Lung (tissue), 16 donors: ENCODE results near the gene PDGFRA. TPM values are rescaled to one million over a fixed set of nuclear protein-coding genes. Genes with fewer than 3 reads are reported as not detected.
A peak's percentile ranks its signal among the peaks of the same experiment; 100 is the strongest.

Source experiments
- ATAC-seq: fragments of 200-7000 bp; cut with Tn5 transposase; one replicate; pipeline ENCODE4 v1.9.1; 2020; ENCODE audit warnings: moderate number of reproducible peaks; ENCODE audit not compliant: insufficient read depth, low FRiP score
- DNase-seq, 3 donors: peaks; one replicate each; pipeline ENCODE4 v3.0.0-alpha.2; 2013 to 2017
- H3K27ac ChIP-seq, 2 donors: one replicate each; pipeline ENCODE4 v1.5.1; 2013; ENCODE audit warnings: mild to moderate bottlenecking in 2 of 2, moderate library complexity in 2 of 2, control low read depth in 1 of 2, inconsistent platforms in 1 of 2, low read depth in 1 of 2, low read length in 1 of 2
- H3K27me3 ChIP-seq, 3 donors: one replicate each; pipeline ENCODE4 v1.5.1; 2013; ENCODE audit warnings: low read length in 2 of 3; ENCODE audit not compliant: control insufficient read depth in 3 of 3, insufficient read depth in 3 of 3
- H3K36me3 ChIP-seq, 4 donors: one replicate each; pipeline ENCODE4 v1.5.1; 2013; ENCODE audit warnings: low read length in 4 of 4, mild to moderate bottlenecking in 1 of 4, moderate library complexity in 1 of 4; ENCODE audit not compliant: control insufficient read depth in 4 of 4, insufficient read depth in 4 of 4
- H3K4me1 ChIP-seq, 5 donors: one replicate each; pipeline ENCODE4 v1.5.1; 2013; ENCODE audit warnings: low read length in 5 of 5, mild to moderate bottlenecking in 2 of 5, moderate library complexity in 1 of 5; ENCODE audit not compliant: control insufficient read depth in 5 of 5, insufficient read depth in 5 of 5
- H3K4me3 ChIP-seq: one replicate; pipeline ENCODE4 v1.5.1; 2013; ENCODE audit warnings: mild to moderate bottlenecking, control low read depth, moderate library complexity
- H3K9ac ChIP-seq, 2 donors: one replicate each; pipeline ENCODE4 v1.5.1; 2013; ENCODE audit warnings: low read length in 2 of 2, control low read depth in 1 of 2; ENCODE audit not compliant: insufficient read depth in 1 of 2
- H3K9me3 ChIP-seq, 4 donors: one replicate each; pipeline ENCODE4 v1.5.1; 2013; ENCODE audit warnings: low read length in 3 of 4, mild to moderate bottlenecking in 1 of 4, moderate library complexity in 1 of 4; ENCODE audit not compliant: control insufficient read depth in 4 of 4, insufficient read depth in 3 of 4
- WGBS, 2 donors: extraction: QIAGEN DNeasy Blood & Tissue Kit; methylation state at CpG; one replicate each; pipeline ENCODE4 v1.1.7; 2013; 5-methylcytosine and 5-hydroxymethylcytosine counted together
- long read RNA-seq, 5 donors: transcript quantifications; one replicate each; lab custom pipeline, GENCODE V29; 2026
- polyA plus RNA-seq, 2 donors: library from polyadenylated mRNA; stranded (reverse); fragments of 200-250 nt; gene quantifications; one replicate each; pipeline ENCODE4 v1.2.1, GENCODE V29; 2013
- total RNA-seq, 2 donors: library from RNA; depleted of rRNA in 1 of 2; stranded (reverse); fragments of >200 nt in 1 of 2; gene quantifications; one replicate each; pipeline ENCODE4 v1.2.1, GENCODE V29; 2014 to 2021
- TF ChIP-seq, protein P1 (sequence below): IDR thresholded peaks from 2 replicates; pipeline ENCODE4 v1.5.1; 2012; ENCODE audit warnings: mild to moderate bottlenecking; ENCODE audit errors: control extremely low read depth, extremely low read depth
- donor health status: control.
- donor health status: control.
- donor health status: Bipolar disorder and iron deficiency.
- donor health status: healthy.
- donor health status: DM: yes; HTN: yes; CAD: no.

The PDGFRA gene
- total RNA-seq (100 to 1,000 TPM in 1 of 2 donors, 10 to 100 TPM in 1; 79.2 to 151 TPM), polyA plus RNA-seq (10 to 100 TPM in 1 of 2 donors, 1 to 10 TPM in 1; 8.1 to 52.1 TPM)
- long read RNA-seq, donor 1, full-length matches to known transcripts = 5 of 17 reads
- long read RNA-seq, donor 1, partial matches to known transcripts = 12 of 17 reads
- long read RNA-seq, donor 1, other reads (novel, unspliced or antisense) = 0 of 17 reads
- long read RNA-seq, donor 2, partial matches to known transcripts = 0 of 1 reads
- long read RNA-seq, donor 2, other reads (novel, unspliced or antisense) = 0 of 1 reads
- long read RNA-seq, donor 3, full-length matches to known transcripts = 8 of 8 reads
- long read RNA-seq, donor 3, partial matches to known transcripts = 0 of 8 reads
- long read RNA-seq, donor 3, other reads (novel, unspliced or antisense) = 0 of 8 reads
- long read RNA-seq, donor 4 = 0 reads
- long read RNA-seq, donor 5, full-length matches to known transcripts = 9 of 21 reads
- long read RNA-seq, donor 5, partial matches to known transcripts = 12 of 21 reads
- long read RNA-seq, donor 5, other reads (novel, unspliced or antisense) = 0 of 21 reads

DNA sequence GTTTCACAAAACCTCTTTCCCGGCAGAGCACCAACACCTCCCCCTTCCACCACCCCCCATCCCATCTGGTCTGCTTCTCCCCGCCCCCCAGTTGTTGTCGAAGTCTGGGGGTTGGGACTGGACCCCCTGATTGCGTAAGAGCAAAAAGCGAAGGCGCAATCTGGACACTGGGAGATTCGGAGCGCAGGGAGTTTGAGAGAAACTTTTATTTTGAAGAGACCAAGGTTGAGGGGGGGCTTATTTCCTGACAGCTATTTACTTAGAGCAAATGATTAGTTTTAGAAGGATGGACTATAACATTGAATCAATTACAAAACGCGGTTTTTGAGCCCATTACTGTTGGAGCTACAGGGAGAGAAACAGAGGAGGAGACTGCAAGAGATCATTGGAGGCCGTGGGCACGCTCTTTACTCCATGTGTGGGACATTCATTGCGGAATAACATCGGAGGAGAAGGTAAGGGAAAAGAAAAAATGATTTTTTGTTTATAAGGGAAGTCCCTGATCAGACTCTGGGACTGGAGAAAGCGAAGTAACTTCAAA is at the start of gene PDGFRA:
Gene PDGFRA (plus strand): TSS at position 333 of the 541 bp plus-strand sequence. CDS start 29,476 bp downstream, outside the sequence.
- TF ChIP-seq, protein P1, sequence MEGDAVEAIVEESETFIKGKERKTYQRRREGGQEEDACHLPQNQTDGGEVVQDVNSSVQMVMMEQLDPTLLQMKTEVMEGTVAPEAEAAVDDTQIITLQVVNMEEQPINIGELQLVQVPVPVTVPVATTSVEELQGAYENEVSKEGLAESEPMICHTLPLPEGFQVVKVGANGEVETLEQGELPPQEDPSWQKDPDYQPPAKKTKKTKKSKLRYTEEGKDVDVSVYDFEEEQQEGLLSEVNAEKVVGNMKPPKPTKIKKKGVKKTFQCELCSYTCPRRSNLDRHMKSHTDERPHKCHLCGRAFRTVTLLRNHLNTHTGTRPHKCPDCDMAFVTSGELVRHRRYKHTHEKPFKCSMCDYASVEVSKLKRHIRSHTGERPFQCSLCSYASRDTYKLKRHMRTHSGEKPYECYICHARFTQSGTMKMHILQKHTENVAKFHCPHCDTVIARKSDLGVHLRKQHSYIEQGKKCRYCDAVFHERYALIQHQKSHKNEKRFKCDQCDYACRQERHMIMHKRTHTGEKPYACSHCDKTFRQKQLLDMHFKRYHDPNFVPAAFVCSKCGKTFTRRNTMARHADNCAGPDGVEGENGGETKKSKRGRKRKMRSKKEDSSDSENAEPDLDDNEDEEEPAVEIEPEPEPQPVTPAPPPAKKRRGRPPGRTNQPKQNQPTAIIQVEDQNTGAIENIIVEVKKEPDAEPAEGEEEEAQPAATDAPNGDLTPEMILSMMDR = no peak
- DNase-seq (peak; percentile 96 to 99 (median 99)), ATAC-seq (no peak)
- H3K4me3 ChIP-seq = peak within 1 kb of the TSS; percentile 39
- H3K27ac ChIP-seq = peak within 1 kb of the TSS in 1 of 2 donors; percentile 68
- peaks cover 0 to 41% (median 0%) of the 10 kb centered on the region in 5 donors for H3K4me1 ChIP-seq
- H3K36me3 ChIP-seq = peaks cover 0 to 10% (median 0%) of the 10 kb centered on the region in 4 donors
- H3K9me3 ChIP-seq = peaks cover 0 to 5% (median 0%) of the 10 kb centered on the region in 4 donors
- WGBS, 2 donors = 8 to 14% methylated on average over 15 of the region's 15 CpGs
- peaks cover 7 to 61% (median 7%) of the 10 kb centered on the region in 3 donors for H3K27me3 ChIP-seq
- peak within 1 kb of the TSS; percentile 49 to 86 for H3K9ac ChIP-seq

DNA sequence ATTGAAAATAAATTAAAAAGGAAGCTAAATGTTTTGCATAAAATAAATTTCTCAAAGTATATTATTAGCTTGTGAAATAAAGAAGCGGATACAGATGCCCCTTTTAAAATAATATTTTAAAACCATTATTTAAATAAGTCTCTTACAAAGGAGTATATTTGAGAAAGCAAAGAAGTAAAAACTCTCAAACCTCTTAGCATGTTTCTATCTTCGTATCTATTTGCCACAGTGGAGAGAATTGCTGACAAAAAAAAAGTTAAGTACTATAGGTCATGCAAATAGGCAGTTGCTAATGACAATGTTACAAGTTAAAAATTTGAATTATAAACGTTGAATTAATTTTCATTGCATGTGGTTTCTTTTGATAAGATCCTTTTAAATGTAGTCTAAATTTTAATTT is 44.5 kb upstream of the PDGFRA start:
- 58 to 65% methylated on average over 3 of the region's 3 CpGs for WGBS, 2 donors
- TF ChIP-seq, protein P1 = no peak
- no peaks in the 10 kb centered on the region for H3K36me3 ChIP-seq
- ATAC-seq (no peak), DNase-seq (no peak)
- H3K4me1 ChIP-seq = peaks cover 0 to 16% (median 3%) of the 10 kb centered on the region in 5 donors
- no peak overlapping the region for H3K4me3 ChIP-seq
- no peak overlapping the region for H3K27ac ChIP-seq
- H3K27me3 ChIP-seq = no peaks in the 10 kb centered on the region
- H3K9ac ChIP-seq = no peak overlapping the region
- H3K9me3 ChIP-seq = no peaks in the 10 kb centered on the region

DNA sequence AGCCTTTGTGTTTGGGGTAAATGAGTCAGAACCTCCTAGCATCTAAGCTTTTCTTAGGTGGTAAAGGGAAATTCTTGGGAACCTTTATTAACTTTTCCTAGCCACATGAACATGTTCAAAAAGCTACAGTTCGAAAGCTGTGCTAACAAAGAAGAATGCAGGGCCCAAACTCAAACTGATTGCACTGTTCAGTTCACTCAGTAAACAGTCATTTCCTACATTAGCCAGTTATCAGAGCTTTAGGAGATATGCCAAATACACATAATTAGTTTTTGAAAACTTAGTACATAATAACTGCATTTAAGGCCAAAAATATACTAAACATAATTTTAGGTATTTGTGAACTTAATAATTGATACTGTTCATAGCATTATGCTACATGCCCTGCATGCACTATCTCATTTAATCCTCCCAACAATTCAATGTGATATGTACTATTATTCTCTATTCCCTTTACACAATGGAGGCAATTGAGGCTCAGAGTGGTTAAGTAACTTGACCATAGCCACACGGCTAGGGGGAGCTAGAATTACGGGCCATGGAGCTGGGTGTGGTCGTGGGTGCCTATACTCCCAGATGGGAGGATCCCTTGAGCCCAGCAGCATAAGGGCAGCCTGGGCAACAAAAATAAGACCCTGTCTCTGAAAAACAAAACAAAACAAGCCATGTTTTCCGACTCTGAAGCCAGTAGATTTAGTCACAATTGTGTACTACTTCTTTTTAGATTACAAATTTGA is 43.9 kb upstream of the PDGFRA start:
- Histone ChIP-seq H3K27me3 (no peaks in the 10 kb centered on the region), H3K36me3 (no peaks in the 10 kb centered on the region), H3K9ac (no peak overlapping the region), H3K4me3 (no peak overlapping the region), H3K9me3 (no peaks in the 10 kb centered on the region), H3K27ac (no peak overlapping the region), H3K4me1 (peaks cover 0 to 16% (median 3%) of the 10 kb centered on the region in 5 donors)
- DNase-seq (peak in 2 of 3 donors; percentile 57 to 71), ATAC-seq (no peak)
- TF ChIP-seq, protein P1 = no peak
- 75 to 88% methylated on average over 5 of the region's 5 CpGs for WGBS, 2 donors
